Loucy (cell line): ENCODE measurements around the gene TJP1.
"Not testable (repeated sequence)": the region's sequence is repeated elsewhere in the genome, so short reads cannot be mapped to it uniquely, and the experiment has no call there.

ENCODE experiments used
- H2AFZ ChIP-seq: fragments of 200-600 bp; sonication (generic); 2 replicates; pipeline ENCODE4 v1.6.0; 2016; ENCODE audit warnings: antibody characterized with exemption, mild to moderate bottlenecking, low read length, moderate library complexity
- H3F3A ChIP-seq: fragments of 200-600 bp; 2 replicates; pipeline ENCODE4 v1.6.0; 2016; ENCODE audit warnings: antibody characterized with exemption, low read depth, mild to moderate bottlenecking
- H3K27me3 ChIP-seq: fragments of 200-600 bp; sonication (generic); 2 replicates; pipeline ENCODE4 v1.6.1; 2014; ENCODE audit warnings: low read length, mild to moderate bottlenecking; ENCODE audit not compliant: insufficient read depth, poor library complexity, severe bottlenecking
- H3K36me3 ChIP-seq: fragments of 200-600 bp; sonication (generic); 2 replicates; pipeline ENCODE4 v1.6.1; 2016; ENCODE audit warnings: low read length; ENCODE audit not compliant: insufficient read depth
- H3K4me1 ChIP-seq: fragments of 200-600 bp; sonication (generic); 2 replicates; pipeline ENCODE4 v1.5.1; 2014; ENCODE audit warnings: low read length, mild to moderate bottlenecking; ENCODE audit not compliant: insufficient read depth, poor library complexity, severe bottlenecking
- H3K4me2 ChIP-seq: fragments of 200-600 bp; sonication (generic); 2 replicates; pipeline ENCODE4 v1.6.0; 2014; ENCODE audit warnings: antibody characterized with exemption, low read length, low read depth, mild to moderate bottlenecking; ENCODE audit not compliant: poor library complexity, severe bottlenecking
- H3K4me3 ChIP-seq: fragments of 200-600 bp; sonication (generic); 2 replicates; pipeline ENCODE4 v1.5.1; 2014; ENCODE audit warnings: low read length, mild to moderate bottlenecking, mixed read lengths; ENCODE audit not compliant: poor library complexity, severe bottlenecking
- H3K79me2 ChIP-seq: fragments of 200-600 bp; sonication (generic); 2 replicates; pipeline ENCODE4 v1.6.1; 2014; ENCODE audit warnings: low read length; ENCODE audit not compliant: insufficient read depth
- H3K9ac ChIP-seq: fragments of 200-600 bp; sonication (generic); 2 replicates; pipeline ENCODE4 v1.6.0; 2014; ENCODE audit warnings: mild to moderate bottlenecking, low read depth, low read length, moderate library complexity; ENCODE audit not compliant: poor library complexity, severe bottlenecking
- H3K9me2 ChIP-seq: fragments of 200-600 bp; sonication (generic); replicated peaks from 2 replicates; pipeline ENCODE4 v1.6.1; 2016; ENCODE audit warnings: low read depth, low read length, mixed read lengths
- H3K9me3 ChIP-seq: fragments of 200-600 bp; sonication (generic); 2 replicates; pipeline ENCODE4 v1.6.1; 2014; ENCODE audit warnings: mild to moderate bottlenecking, antibody characterized with exemption, low read length, low read depth; ENCODE audit not compliant: insufficient read depth
- H4K20me1 ChIP-seq: fragments of 200-600 bp; sonication (generic); 2 replicates; pipeline ENCODE4 v1.6.0; 2014; ENCODE audit warnings: antibody characterized with exemption, low read length, mild to moderate bottlenecking; ENCODE audit not compliant: insufficient read depth, poor library complexity, severe bottlenecking
- CTCF ChIP-seq: fragments of 200-600 bp; sonication (generic); conservative IDR thresholded peaks from 2 replicates; pipeline ENCODE4 v1.5.1; 2014; ENCODE audit warnings: mild to moderate bottlenecking, antibody characterized with exemption, low read length
- EZH2phosphoT487 ChIP-seq: fragments of 200-600 bp; IDR thresholded peaks from 2 replicates; pipeline ENCODE4 v1.6.1; 2018; ENCODE audit warnings: antibody characterized with exemption, mild to moderate bottlenecking, moderate library complexity, borderline replicate concordance

Gene TJP1

GRCh38 chr15:29734917-29735572 is 87.2 kb downstream of the TJP1 start:
- no peaks in the 10 kb centered on the region for H3K27me3 ChIP-seq
- no peak for TF ChIP-seq CTCF
- no peak for TF ChIP-seq EZH2phosphoT487
- H3K9me3 ChIP-seq = no peaks in the 10 kb centered on the region
- H4K20me1 ChIP-seq = no peaks in the 10 kb centered on the region
- no peak overlapping the region for H2AFZ ChIP-seq
- no peaks in the 10 kb centered on the region for H3F3A ChIP-seq
- H3K79me2 ChIP-seq = no peaks in the 10 kb centered on the region
- H3K36me3 ChIP-seq = no peaks in the 10 kb centered on the region
- H3K4me3 ChIP-seq = no peak overlapping the region
- no peak overlapping the region for H3K9ac ChIP-seq
- H3K4me2 ChIP-seq = no peak overlapping the region
- H3K4me1 ChIP-seq = no peaks in the 10 kb centered on the region
- H3K9me2 ChIP-seq = no peaks in the 10 kb centered on the region

- Histone ChIP-seq H3F3A (no peaks in the 10 kb centered on the region), H3K36me3 (no peaks in the 10 kb centered on the region), H3K27me3 (no peaks in the 10 kb centered on the region), H3K4me1 (no peaks in the 10 kb centered on the region), H3K4me2 (no peak overlapping the region), H3K9ac (no peak overlapping the region), H3K4me3 (no peak overlapping the region), H2AFZ (no peak overlapping the region), H3K9me2 (no peaks in the 10 kb centered on the region), H3K9me3 (no peaks in the 10 kb centered on the region), H3K79me2 (no peaks in the 10 kb centered on the region), H4K20me1 (no peaks in the 10 kb centered on the region)
- TF ChIP-seq EZH2phosphoT487 = no peak
These were observed 90.4 kb downstream of the TJP1 start for GRCh38 chr15:29731865-29732264.

- H3F3A ChIP-seq, H3K4me3 ChIP-seq, H2AFZ ChIP-seq, H3K9ac ChIP-seq, H3K9me2 ChIP-seq, H4K20me1 ChIP-seq, H3K4me1 ChIP-seq, H3K79me2 ChIP-seq, H3K27me3 ChIP-seq, H3K9me3 ChIP-seq, H3K36me3 ChIP-seq, H3K4me2 ChIP-seq: not testable (repeated sequence)
These were observed 91.8 kb downstream of the TJP1 start for GRCh38 chr15:29730471-29730870.

GRCh38 chr15:29728418-29728817 is 93.8 kb downstream of the TJP1 start:
- Histone ChIP-seq H3K36me3 (no peaks in the 10 kb centered on the region), H3K4me2 (no peak overlapping the region), H2AFZ (no peak overlapping the region), H3K4me1 (no peaks in the 10 kb centered on the region), H4K20me1 (no peaks in the 10 kb centered on the region), H3K27me3 (no peaks in the 10 kb centered on the region), H3K9me3 (no peaks in the 10 kb centered on the region), H3K79me2 (no peaks in the 10 kb centered on the region), H3K4me3 (no peak overlapping the region), H3K9me2 (no peaks in the 10 kb centered on the region), H3F3A (no peaks in the 10 kb centered on the region), H3K9ac (no peak overlapping the region)
- TF ChIP-seq EZH2phosphoT487 = no peak
- no peak for TF ChIP-seq CTCF
